Astrocyte (in vitro differentiated cells and primary cell): Measurements from ENCODE around the gene SCN8A.

Experiments
- EZH2 ChIP-seq: IDR thresholded peaks from 2 replicates; pipeline ENCODE4 v1.6.1; 2012; ENCODE audit warnings: mild to moderate bottlenecking, low read length, inconsistent platforms; ENCODE audit not compliant: insufficient read depth
- TF ChIP-seq, protein P1 (sequence below): IDR thresholded peaks from 2 replicates; pipeline ENCODE4 v1.5.1; 2011; ENCODE audit warnings: low read depth, mild to moderate bottlenecking, inconsistent platforms, low read length, moderate library complexity; ENCODE audit not compliant: insufficient read depth

GRCh38 chr12:51834411-51834810 lies 243.4 kb downstream of the SCN8A start:
- TF ChIP-seq, protein P1, sequence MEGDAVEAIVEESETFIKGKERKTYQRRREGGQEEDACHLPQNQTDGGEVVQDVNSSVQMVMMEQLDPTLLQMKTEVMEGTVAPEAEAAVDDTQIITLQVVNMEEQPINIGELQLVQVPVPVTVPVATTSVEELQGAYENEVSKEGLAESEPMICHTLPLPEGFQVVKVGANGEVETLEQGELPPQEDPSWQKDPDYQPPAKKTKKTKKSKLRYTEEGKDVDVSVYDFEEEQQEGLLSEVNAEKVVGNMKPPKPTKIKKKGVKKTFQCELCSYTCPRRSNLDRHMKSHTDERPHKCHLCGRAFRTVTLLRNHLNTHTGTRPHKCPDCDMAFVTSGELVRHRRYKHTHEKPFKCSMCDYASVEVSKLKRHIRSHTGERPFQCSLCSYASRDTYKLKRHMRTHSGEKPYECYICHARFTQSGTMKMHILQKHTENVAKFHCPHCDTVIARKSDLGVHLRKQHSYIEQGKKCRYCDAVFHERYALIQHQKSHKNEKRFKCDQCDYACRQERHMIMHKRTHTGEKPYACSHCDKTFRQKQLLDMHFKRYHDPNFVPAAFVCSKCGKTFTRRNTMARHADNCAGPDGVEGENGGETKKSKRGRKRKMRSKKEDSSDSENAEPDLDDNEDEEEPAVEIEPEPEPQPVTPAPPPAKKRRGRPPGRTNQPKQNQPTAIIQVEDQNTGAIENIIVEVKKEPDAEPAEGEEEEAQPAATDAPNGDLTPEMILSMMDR = no peak
- no peak for TF ChIP-seq EZH2
